ENCODE data around the gene EMC6. TPM values are rescaled to one million over a fixed set of nuclear protein-coding genes. Genes with fewer than 3 reads are reported as not detected.
A peak's percentile ranks its signal among the peaks of the same experiment; 100 is the strongest.

EMC6 gene
- total and polyA plus RNA-seq, 2 of the 13 experiments (the other 11 are each of a cell fraction or from before 2014, with no cell fraction given) = 45.1 to 47.7 TPM

GRCh38 chr17:3668279-3669084, at the start of gene EMC6, which contains the start of gene TAX1BP3 (continued):
- TF ChIP-seq ZNF781 (CRISPR knock-in tag; IDR thresholded peaks at IDR 0.05; ENCODE audit: borderline replicate concordance, not compliant biosample characterization) (peak; percentile 15), HDAC1 (CRISPR knock-in tag; IDR thresholded peaks at IDR 0.05) (no peak), ZSCAN20 (CRISPR knock-in tag; IDR thresholded peaks at IDR 0.05; ENCODE audit: borderline replicate concordance) (peak; percentile 39; the same call in 1 of the 2 replicates), HDAC2 (CRISPR knock-in tag; IDR thresholded peaks at IDR 0.05) (no peak), ZNF607 (CRISPR knock-in tag; IDR thresholded peaks at IDR 0.05; ENCODE audit: borderline replicate concordance) (peak; percentile 71), MEIS2 (CRISPR knock-in tag; IDR thresholded peaks at IDR 0.05) (peak; percentile 39), RFX3 (CRISPR knock-in tag; IDR thresholded peaks at IDR 0.05) (no peak), THAP9 (CRISPR knock-in tag; IDR thresholded peaks at IDR 0.05; ENCODE audit: borderline replicate concordance) (peak; percentile 69; the same call in 1 of the 2 replicates), AHR (CRISPR knock-in tag; IDR thresholded peaks at IDR 0.05) (0 out of 2 replicates have a peak, but pooled peaks have one; percentile 30), AKNA (CRISPR knock-in tag; IDR thresholded peaks at IDR 0.05; ENCODE audit: borderline replicate concordance) (0 out of 2 replicates have a peak, but pooled peaks have one; percentile 59), SALL2 (CRISPR knock-in tag; IDR thresholded peaks at IDR 0.05) (peak; percentile 91; the same call in 1 of the 2 replicates), ZNF672 (CRISPR knock-in tag; IDR thresholded peaks at IDR 0.05) (no peak), DPF2 (CRISPR knock-in tag; IDR thresholded peaks at IDR 0.05; ENCODE audit: borderline replicate concordance, low read depth) (no peak), GABPB1 (CRISPR knock-in tag; IDR thresholded peaks at IDR 0.05) (peak; percentile 70), NRL (CRISPR knock-in tag; IDR thresholded peaks at IDR 0.05; ENCODE audit: borderline replicate concordance) (peak; percentile 41; the same call in 1 of the 2 replicates), HMGXB4 (CRISPR knock-in tag; IDR thresholded peaks at IDR 0.05; ENCODE audit: borderline replicate concordance in 1 of 2, low read depth in 1 of 2) (peak; percentile 16 to 49; a peak in 3 of 4 replicates), ZBTB42 (CRISPR knock-in tag; IDR thresholded peaks at IDR 0.05) (peak; percentile 58; the same call in 1 of the 2 replicates), U2AF1 (optimal IDR thresholded peaks at IDR 0.05; ENCODE audit: low read depth, low read length) (no peak), ADNP (CRISPR knock-in tag; IDR thresholded peaks at IDR 0.05) (no peak)

Data from HepG2 (cell line).